Endometrial microvascular endothelial cells (primary cell): ENCODE measurements around the gene PRICKLE1. TPM values are rescaled to one million over a fixed set of nuclear protein-coding genes. Genes with fewer than 3 reads are reported as not detected.

Source experiments
- in situ Hi-C: cut with HindIII; loops from 2 replicates; pipeline ENCODE4 v1.10.0; 2017; ENCODE audit warnings: low sequenced_read_pairs, low pct_unique_long_range_greater_than_20kb; ENCODE audit errors: inconsistent ontology term
- total RNA-seq: library from RNA; depleted of rRNA; stranded (reverse); fragments of >200 nt; gene quantifications from one replicate; pipeline ENCODE4 v1.2.3, GENCODE V29; 2015; ENCODE audit errors: inconsistent ontology term

Gene PRICKLE1
- total RNA-seq: 9.8 TPM

DNA sequence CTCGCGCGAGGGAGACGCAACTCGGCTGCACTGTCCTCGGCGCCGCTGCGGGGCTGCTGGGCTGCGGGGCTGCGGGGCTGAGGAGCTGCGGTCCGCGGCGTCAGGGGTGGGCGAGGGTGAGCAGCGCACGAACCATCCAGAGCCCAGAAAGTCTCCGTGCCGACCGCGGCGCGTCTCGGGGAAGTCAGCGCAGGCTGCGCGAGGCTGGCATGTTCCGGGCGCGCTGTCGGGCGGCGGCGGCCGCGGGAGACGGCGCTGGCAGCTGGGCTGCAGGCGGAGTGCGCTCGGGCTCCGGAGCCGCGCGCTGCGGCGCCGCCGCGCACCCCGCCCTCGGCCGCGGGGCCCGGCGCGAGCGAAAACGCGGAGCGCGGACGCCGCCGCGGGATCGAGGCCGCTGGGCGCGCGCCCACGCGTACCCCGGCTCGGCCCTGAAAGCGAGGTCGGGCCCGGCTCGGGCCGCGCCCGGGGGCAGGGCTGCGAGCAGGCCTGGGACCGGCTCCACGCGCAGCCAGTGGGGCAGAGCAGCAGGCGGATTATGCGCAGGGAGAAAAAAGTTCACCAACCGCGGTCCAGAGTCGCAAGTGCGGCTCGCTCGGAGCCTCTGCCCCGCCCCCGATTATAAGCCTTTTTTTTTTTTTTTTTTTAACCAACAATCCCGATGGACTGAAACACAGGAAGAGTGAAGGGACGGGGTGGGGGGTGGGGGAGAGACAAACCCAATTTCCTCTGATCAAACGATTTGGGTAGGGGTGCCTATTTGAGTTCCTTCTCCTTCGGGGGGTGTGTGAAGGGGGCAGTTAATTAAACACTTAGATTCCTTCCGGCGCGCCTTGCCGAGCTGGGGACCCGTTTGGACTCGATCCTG lies at the start of gene PRICKLE1:
TSS of gene PRICKLE1 (minus strand) at position 282 of the 865 bp plus-strand sequence. CDS start 117,230 bp downstream, outside the sequence.
- in situ Hi-C loops: loop anchor here (10.0 kb wide), 1 partner anchor 685 kb away; no protein-coding TSS in a partner anchor

DNA sequence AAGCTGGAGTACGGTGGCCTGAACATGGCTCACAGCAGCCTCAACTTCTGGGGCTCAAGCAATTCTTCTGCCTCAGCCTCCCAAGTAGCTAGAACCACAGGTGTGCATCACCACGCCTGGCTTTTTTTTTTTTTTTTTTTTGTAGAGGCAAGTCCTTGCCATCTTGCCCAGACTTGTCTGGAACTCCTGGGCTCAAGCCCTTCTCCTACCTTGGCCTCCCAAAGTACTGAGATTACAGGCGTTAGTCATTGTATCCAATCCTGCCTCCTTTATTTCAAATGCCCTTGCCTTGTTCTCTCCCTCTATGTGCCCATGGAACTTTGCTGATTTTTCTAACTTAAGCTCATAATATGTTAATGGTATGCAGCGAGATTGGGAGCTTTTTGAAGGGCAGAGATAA lies 49.2 kb upstream of the PRICKLE1 start:
- in situ Hi-C loops: no loop called here

DNA sequence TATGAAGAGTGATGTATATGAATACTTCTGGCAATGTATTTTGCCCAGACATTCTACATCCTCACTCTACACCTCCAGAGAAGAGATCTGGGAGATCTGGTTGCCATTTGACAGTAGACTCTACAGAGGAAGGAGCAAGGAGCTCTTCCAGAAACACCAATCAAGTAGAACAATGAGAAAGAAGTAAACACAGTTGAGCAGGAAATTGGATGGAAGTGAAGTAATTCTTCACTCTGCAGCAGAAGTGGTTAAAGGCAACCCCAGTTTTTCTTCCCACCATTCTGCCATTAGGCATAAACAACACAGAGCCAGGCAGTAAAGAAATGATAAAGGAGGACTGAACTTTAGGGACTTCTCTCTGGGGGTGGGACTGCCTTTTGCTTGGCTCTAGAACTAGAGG lies 48.5 kb upstream of the PRICKLE1 start:
- in situ Hi-C loops: no loop called here

DNA sequence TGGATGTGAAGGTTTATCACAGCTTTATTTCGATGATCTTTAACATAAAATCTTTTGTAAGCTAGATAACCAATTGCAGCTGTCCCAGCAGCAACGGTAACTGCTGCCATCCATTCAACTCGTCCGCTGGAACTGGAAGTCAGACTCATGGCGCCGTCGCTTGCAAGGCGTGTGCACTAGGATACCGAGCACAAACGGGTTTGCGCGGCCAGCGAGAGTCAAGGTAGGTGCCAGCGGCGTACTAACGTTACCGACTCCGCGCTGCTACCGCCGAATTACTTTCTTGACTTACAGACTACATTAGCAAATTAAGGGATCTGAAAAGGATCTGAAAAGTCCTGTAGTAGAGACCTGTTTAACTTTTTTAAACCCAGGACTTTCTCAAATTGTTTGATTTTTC lies 47.4 kb upstream of the PRICKLE1 start:
- in situ Hi-C loops: no loop called here

DNA sequence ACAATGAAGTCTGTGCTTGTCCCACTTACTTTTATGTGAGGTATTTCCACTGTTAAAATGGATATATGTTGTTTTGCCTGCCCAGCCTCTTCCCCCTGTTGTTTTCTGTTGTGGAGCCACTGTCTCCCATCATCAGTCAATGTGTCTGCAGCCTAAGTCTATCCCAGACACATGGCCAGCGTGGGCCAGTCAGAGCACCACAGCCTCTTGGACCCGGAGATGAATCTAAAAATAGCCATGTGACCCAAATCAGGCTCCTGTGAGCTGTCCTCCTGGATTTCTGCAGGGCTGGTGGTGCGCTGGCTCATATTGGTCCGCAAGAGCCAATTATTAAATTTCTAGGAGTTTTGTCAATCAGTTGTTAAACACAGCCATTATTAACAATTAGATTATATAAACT lies 44.0 kb upstream of the PRICKLE1 start:
- in situ Hi-C loops: no loop called here

DNA sequence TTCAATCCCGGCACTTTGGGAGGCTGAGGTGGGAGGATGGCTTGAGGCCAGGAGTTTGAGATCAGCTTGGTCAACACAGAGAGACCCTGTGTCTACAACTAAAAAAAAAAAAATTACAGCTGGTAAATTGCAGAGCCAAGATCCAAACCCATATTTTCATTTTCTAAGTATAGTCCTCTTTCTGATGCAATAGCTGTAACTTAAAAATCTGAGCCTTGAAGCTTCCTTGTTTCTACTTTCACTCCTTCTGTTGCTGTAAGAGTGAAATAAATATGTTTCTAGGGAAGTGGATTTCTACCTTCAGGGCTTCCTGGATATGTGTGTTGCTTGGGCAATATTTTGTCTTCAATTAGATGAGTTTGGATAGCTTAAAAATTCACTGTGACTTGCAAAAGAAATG lies 42.0 kb upstream of the PRICKLE1 start:
- in situ Hi-C loops: no loop called here

DNA sequence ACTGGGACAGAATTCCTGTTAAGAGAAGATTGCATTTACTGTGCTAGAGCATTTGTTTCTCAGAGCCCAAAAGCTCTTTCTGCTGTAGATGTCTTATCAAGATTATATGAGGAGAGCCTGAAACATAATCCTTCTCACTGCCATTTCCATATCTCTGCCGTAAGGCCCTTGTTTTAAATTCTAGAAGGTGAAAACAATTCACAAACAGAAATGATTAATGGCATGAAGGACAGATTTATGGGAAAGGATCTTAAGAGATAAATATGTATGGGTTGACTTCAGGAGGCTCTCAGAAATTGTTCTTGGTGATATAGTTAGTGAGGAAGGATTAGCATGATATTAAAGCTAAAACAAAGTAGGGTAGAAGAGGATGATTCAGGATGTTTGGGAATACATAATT lies 40.8 kb upstream of the PRICKLE1 start:
- in situ Hi-C loops: no loop called here

DNA sequence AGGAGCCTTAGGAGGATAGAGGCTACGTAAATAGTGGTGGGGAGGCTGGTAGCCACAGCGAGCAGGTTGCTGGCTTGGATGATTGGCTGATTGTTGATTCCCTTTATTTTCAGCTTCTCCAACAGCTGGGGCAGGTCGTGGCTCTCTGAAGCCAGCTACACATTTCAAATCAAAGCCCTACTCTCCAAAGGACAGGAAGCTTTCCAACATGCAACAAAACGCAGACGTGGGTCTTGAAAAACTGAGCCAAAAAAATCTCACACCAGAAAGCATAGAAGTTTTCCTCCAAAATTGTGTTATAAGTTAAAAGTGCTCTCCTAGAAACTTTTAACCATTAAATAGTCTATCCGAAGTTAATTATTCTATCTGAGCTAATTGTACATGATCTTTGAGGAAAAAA lies 37.6 kb upstream of the PRICKLE1 start:
- in situ Hi-C loops: no loop called here

DNA sequence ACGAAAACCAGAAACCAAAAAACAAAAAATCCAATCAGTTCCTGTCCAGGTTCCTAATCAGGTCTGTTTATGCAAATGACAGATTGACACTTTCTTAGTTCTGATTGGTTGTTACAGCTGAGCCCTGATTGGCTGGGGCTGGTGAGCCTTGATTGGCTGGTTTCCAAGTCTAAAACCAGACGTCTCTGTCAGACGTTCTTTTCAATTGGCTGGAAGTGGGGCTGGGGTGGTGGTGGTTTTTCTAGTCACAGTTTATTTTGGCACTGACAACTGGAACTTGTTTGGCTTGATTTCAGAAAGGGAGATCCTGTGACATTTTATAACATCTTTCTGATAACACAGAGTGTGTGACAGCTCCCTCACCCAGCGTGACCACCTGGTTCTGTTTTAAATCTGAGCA lies 36.1 kb upstream of the PRICKLE1 start:
- in situ Hi-C loops: no loop called here

DNA sequence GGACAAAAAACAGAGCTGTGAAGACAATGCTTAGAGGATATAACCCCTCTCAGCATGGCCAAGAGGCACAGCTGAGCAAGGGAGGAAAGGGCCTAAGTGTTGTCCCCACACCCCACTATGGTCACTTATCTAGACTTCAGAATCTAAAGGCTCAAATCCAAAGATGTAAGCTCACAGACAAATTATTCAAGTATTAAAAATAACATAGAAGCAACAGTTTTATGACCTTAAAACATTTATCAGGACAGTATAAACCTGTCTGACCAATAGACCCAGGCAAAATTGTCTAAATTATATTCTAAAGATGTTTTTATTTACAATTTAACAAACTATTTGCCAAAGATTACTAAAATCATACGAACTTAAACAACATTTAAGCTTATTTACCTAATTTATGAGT lies 28.1 kb upstream of the PRICKLE1 start:
- in situ Hi-C loops: no loop called here

DNA sequence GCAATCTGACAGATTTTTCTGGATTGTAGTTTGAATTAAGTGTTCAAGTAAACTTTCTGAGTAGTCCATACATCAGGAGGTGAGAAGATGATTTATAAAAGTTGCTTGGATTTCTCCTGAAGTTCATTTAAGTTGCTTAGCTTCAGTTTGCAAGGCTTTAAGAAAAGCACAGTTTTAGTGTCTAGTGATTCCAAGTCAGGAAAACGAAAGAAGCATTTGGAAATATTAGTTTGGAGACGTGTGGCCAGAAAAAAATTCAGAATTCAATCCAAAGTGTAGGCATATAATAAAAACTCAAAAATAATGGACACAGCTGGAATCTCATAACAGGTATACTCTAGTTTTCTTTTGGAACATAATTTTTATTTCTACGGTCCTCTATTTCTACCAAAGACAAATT lies 25.5 kb upstream of the PRICKLE1 start:
- in situ Hi-C loops: no loop called here

DNA sequence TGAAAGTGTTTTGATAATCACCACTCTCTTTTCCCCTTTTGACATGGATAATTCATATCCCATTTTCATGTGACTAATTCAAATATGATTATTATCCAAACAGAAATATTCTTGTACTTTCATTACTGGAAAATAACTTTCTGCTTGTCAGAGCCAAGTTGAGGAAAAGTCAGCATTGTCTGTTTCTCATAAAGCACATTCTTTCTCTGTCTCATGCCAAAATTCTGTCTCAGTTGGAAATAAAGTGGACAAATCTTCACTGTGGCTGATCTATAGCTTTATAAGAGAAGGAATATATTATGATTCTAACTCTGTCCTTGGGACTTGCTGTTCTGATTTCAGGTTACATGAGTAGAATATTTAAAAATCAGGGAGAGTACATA lies 22.7 kb upstream of the PRICKLE1 start:
- in situ Hi-C loops: no loop called here

DNA sequence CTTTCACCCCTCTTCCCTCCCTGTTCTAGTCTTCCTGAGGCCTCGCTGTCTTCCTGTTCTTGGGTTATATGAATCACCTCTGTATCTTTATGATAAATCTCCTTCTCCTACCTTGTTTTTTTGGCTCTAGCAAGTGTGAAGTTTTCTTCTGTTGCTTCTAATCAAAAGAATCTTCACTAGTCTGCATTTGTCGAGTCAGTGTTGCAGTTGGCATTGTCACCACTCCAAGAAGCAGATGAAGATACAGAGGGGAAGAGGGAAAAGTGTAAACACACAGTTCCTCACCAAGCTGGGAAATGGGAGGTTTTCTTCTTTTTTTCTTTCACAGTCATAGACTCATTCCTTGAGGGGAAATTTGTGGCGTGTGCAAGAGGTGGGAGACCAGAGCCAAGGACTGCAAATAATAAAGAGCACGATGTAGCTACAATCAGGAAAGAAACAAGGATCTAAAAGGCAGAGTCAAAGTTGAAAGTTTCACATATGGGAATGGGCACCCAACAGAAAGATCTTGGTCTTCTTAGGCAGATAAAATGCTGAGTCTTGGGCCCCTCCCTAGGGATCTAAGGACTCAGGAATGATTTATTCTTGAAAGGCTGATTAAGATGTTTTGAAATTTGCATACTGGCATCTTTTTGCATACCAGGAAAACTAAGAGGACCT lies 22.2 kb upstream of the PRICKLE1 start:
- in situ Hi-C loops: no loop called here

DNA sequence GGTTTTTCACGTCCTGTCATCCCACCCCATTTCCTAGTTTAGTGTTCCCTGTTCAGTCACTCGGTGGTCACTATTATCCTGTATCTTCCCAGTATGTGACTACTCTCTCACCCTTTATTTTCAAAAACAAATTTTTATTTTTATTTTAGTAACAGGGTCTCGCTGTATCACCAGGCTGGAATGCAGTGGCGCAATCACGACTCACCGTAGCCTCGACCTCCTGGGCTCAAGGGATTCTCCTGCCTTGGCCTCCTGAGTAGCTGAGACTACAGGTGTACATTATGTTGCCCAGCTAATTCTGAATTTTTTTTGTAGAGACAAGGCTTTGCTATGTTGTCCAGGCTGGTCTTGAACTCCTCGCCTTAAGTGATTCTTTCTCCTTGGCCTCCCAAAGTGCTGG lies 20.1 kb upstream of the PRICKLE1 start:
- in situ Hi-C loops: no loop called here

DNA sequence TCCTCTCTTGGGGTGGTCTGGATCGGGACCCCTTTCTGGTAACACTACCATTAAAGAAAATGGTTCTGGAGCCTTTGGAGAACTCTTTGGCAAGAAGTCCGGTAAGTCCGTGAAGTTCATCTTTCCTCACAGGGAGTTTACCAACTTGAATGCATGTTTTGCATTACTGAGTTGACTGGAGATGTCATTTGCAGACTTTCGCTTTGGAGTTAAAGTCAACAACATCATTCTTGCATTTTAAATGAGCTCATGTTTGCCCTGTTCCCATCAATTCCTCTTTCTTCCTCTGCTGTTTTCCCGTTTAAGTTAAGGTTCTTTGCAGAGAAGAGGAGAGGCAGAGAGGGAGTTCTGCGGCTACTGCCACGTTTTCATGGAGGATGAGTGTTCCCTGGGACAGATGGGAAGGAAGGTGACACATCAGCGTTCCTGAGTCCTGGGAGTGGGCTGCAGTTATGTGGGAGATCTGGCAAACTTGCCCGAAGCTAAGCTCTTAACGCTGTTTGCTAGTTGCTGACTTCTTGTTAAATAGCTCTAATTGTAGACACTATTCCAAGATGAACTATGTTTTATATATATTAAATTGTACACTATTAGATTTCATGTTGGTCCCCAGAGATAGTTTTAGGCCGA lies 18.8 kb upstream of the PRICKLE1 start:
- in situ Hi-C loops: no loop called here

DNA sequence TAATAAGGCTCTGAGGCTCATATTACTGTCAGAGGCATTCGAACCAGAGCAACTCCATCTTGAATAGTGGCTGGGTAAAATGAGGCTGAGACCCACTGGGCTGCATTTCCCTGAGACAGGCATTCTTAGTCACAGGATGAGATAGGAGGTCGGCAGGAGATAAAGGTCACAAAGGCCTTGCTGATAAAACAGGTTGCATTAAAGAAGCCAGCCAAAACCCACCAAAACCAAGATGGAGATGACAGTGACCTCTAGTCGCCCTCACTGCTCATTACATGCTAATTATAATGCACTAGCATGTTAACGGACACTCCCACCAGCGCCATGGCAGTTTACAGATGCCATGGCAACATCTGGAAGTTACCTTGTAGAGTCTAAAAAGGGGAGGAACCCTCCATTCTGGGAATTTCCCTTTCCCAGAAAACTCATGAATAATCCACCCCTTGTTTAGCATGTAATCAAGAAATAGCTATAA lies 18.1 kb upstream of the PRICKLE1 start:
- in situ Hi-C loops: no loop called here

DNA sequence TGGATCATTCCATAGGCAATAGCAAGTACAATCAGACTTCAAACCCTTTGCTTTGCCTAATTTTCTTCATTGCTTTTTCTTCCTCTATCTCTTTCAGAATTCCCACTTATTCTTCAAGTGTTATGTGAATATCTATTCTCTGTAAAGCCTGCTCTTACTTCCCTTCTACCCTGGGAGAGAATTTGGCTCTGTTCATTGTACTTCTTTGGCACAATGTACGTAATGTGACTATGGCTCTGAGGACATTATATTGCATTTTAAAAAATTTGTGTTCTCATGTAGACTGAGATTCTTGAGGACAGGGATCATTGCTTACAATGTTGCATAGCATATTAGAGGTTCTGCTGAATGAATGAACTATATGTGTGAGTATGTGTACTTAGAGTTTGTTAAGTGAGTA lies 16.9 kb upstream of the PRICKLE1 start:
- in situ Hi-C loops: no loop called here

DNA sequence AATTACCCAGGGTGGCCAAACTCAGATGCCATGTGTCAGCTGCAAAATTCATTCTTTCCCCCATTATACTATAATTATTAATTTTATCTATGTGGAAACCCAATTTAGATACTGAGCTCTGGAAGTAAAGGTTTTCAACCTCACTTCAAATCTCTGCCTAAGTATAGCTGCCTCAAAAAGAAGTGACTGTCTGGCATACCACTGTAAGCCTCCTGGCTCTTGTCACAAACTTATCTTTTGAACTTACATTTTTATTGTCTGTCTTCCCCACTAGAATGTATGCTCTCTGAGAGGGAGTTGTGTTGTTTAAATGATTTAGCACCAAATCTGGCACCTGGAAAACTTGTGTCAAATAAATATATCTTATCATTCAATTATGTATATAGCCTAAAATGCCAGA lies 16.1 kb upstream of the PRICKLE1 start:
- in situ Hi-C loops: no loop called here

DNA sequence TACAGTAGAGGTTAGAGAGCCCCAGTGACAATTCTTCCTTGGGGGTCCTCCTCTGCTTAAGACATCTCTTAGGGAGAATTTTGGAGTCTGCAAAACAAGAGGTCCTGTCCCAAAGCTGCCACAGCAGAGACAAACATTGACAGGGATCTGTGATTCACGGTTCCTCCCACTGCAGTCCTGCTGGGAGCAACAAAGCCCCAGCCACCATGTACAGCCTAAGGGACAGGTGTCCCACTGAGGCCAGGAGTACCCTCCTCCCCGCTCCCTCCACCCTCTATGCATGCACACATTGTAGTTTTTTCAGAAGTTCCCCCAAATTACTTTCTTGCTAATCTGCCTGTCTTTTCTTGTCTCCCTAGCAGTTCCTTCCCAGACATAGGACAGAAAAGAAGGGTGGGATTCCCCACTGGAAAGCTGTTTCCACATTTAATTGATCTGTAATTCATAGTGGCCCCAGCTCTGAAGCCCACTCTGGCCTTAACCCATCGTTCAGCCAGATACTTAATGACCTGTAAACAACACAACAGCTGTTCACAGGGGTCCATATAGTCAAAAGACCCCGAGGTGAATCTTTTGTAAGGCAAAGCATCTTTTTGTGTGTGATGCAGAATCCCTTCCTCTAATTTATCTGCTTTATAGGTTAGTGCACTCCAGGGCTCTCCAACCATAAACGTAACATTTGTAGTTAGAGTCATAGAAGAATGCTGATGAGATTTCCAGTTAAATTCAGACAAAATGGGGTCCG lies 13.9 kb upstream of the PRICKLE1 start:
- in situ Hi-C loops: no loop called here
